HCT116 (cell line): ENCODE results near the gene COMMD6. TPM values are rescaled to one million over a fixed set of nuclear protein-coding genes. Genes with fewer than 3 reads are reported as not detected.

Experiments
- ATAC-seq: fragments of 200-7000 bp; cut with Tn5 transposase; 2 replicates; pipeline ENCODE4 v1.9.1; 2020; ENCODE audit warnings: mild to moderate bottlenecking, moderate library complexity
- BruUV-seq: library from RNA; stranded (reverse); fragments of 400-500 nt; replicated peaks from 2 replicates; lab custom pipeline; 2021; lab: Mats Ljungman, UMichigan
- CTCF ChIA-PET: fragments of 300-600 bp; sonication (Branson Sonifier 250); formaldehyde crosslinking; loops from one replicate; lab custom pipeline; 2021; ENCODE audit warnings: antibody characterized with exemption; lab: Charles Lee
- POLR2A ChIA-PET: fragments of 300-600, 350-600 bp; sonication (Branson Sonifier 250); formaldehyde crosslinking; loops from one replicate; lab custom pipeline; 2021; ENCODE audit warnings: antibody characterized with exemption; lab: Charles Lee
- RAD21 ChIA-PET, 2 experiments: fragments of 300-600 bp; sonication (Branson Sonifier 250); formaldehyde crosslinking; loops; one replicate each; lab custom pipeline; 2023; ENCODE audit warnings: low total read pairs in 2 of 2; ENCODE audit not compliant: uncharacterized antibody in 2 of 2, unreplicated experiment in 2 of 2, low non-redundant PET in 1 of 2; lab: Charles Lee
- DNase-seq: peaks from one replicate; pipeline ENCODE4 v3.0.0-alpha.2; 2010; ENCODE audit warnings: low read depth, low spot score
- H2AFZ ChIP-seq: fragments of 200-600 bp; shearing (Covaris generic), sonication (generic); 2 replicates; pipeline ENCODE4 v1.6.1; 2017; ENCODE audit warnings: low read depth, mixed run types, mixed read lengths, antibody characterized with exemption, low read length; ENCODE audit not compliant: poor library complexity, severe bottlenecking
- H3K27ac ChIP-seq: 2 replicates; pipeline ENCODE4 v1.5.1; 2012; ENCODE audit warnings: low read depth, low read length
- H3K27me3 ChIP-seq: fragments of 200-600 bp; sonication (generic); 2 replicates; pipeline ENCODE4 v1.6.1; 2016; ENCODE audit warnings: mixed run types, low read length, mixed read lengths; ENCODE audit not compliant: insufficient read depth
- H3K36me3 ChIP-seq, 2 experiments: fragments of 200-500 bp in 1 of 2; fragments of 200-600 bp in 1 of 2; sonication (Bioruptor generic) in 1 of 2; sonication (generic) in 1 of 2; 2 replicates each; pipeline versions ENCODE4 v1.5.1 to v1.6.1; 2014 to 2016; ENCODE audit warnings: low read length in 2 of 2, inconsistent platforms in 1 of 2, mixed read lengths in 1 of 2, mixed run types in 1 of 2; ENCODE audit not compliant: insufficient read depth in 2 of 2, control insufficient read depth in 1 of 2
- H3K4me1 ChIP-seq, 2 experiments: fragments of 200-600 bp in 1 of 2; sonication (generic) in 1 of 2; 2 replicates each; pipeline versions ENCODE4 v1.5.1 to v1.6.1; 2012 to 2017; ENCODE audit warnings: low read length in 2 of 2, inconsistent platforms in 1 of 2, mild to moderate bottlenecking in 1 of 2, mixed read lengths in 1 of 2, mixed run types in 1 of 2, moderate library complexity in 1 of 2; ENCODE audit not compliant: insufficient read depth in 2 of 2, control insufficient read depth in 1 of 2
- H3K4me2 ChIP-seq: fragments of 200-600 bp; sonication (generic); 2 replicates; pipeline ENCODE4 v1.6.1; 2017; ENCODE audit warnings: mixed run types, low read length, mixed read lengths
- H3K4me3 ChIP-seq, 2 experiments: fragments of 200-600 bp in 1 of 2; sonication (generic) in 1 of 2; replicated peaks in 1 of 2; 2 replicates each; pipeline ENCODE4 v1.5.1; 2011 to 2016; ENCODE audit warnings: low read length in 2 of 2, control low read depth in 1 of 2, low read depth in 1 of 2, mild to moderate bottlenecking in 1 of 2, mixed read lengths in 1 of 2, mixed run types in 1 of 2
- H3K79me2 ChIP-seq: fragments of 200-600 bp; sonication (generic); 2 replicates; pipeline ENCODE4 v1.6.1; 2017; ENCODE audit warnings: mild to moderate bottlenecking, mixed run types, low read length, moderate library complexity, mixed read lengths; ENCODE audit not compliant: insufficient read depth
- H3K9ac ChIP-seq: fragments of 200-600 bp; sonication (generic); 2 replicates; pipeline ENCODE4 v1.6.1; 2016; ENCODE audit warnings: low read length, mixed read lengths
- H3K9me2 ChIP-seq: fragments of 200-600 bp; sonication (generic), shearing (Covaris generic); 2 replicates; pipeline ENCODE4 v1.6.1; 2017; ENCODE audit warnings: mixed run types, mild to moderate bottlenecking, moderate library complexity; ENCODE audit not compliant: insufficient read depth
- H3K9me3 ChIP-seq, 2 experiments: fragments of 200-500 bp in 1 of 2; fragments of 200-600 bp in 1 of 2; sonication (Bioruptor generic) in 1 of 2; sonication (generic) in 1 of 2; 2 replicates each; pipeline ENCODE4 v1.6.1; 2014 to 2017; ENCODE audit warnings: low read length in 2 of 2, mixed read lengths in 2 of 2, inconsistent platforms in 1 of 2, low read depth in 1 of 2, mild to moderate bottlenecking in 1 of 2, mixed run types in 1 of 2, moderate library complexity in 1 of 2; ENCODE audit not compliant: control insufficient read depth in 1 of 2, insufficient read depth in 1 of 2
- H4K20me1 ChIP-seq: fragments of 200-600 bp; sonication (generic), shearing (Covaris generic); 2 replicates; pipeline ENCODE4 v1.6.1; 2017; ENCODE audit warnings: mixed run types, mild to moderate bottlenecking, moderate library complexity; ENCODE audit not compliant: insufficient read depth
- ATF3 ChIP-seq: IDR thresholded peaks from 2 replicates; pipeline ENCODE4 v1.6.1; 2012
- CBX3 ChIP-seq: IDR thresholded peaks from 2 replicates; pipeline ENCODE4 v1.6.1; 2012; ENCODE audit warnings: low read depth
- EGR1 ChIP-seq: IDR thresholded peaks from 2 replicates; pipeline ENCODE4 v1.6.1; 2012; ENCODE audit warnings: low read depth
- EZH2phosphoT487 ChIP-seq: fragments of 200-600 bp; IDR thresholded peaks from 2 replicates; pipeline ENCODE4 v1.6.1; 2018; ENCODE audit warnings: antibody characterized with exemption, borderline replicate concordance
- JUND ChIP-seq: IDR thresholded peaks from 2 replicates; pipeline ENCODE4 v1.6.1; 2012
- MAX ChIP-seq: IDR thresholded peaks from 2 replicates; pipeline ENCODE4 v1.6.1; 2012
- POLR2A ChIP-seq: IDR thresholded peaks from 2 replicates; pipeline ENCODE4 v1.7.0; 2011; ENCODE audit warnings: borderline replicate concordance; ENCODE audit not compliant: insufficient read depth, insufficient read length; ENCODE audit errors: extremely low read depth
- POLR2AphosphoS5 ChIP-seq: IDR thresholded peaks from 2 replicates; pipeline ENCODE4 v1.6.1; 2011; ENCODE audit warnings: mild to moderate bottlenecking, low read depth, low read length, moderate library complexity
- RAD21 ChIP-seq: IDR thresholded peaks from 2 replicates; pipeline ENCODE4 v1.6.1; 2012; ENCODE audit warnings: low read depth, mild to moderate bottlenecking
- REST ChIP-seq: IDR thresholded peaks from 2 replicates; pipeline ENCODE4 v1.6.1; 2012; ENCODE audit warnings: low read depth
- SIN3A ChIP-seq: IDR thresholded peaks from 2 replicates; pipeline ENCODE4 v1.6.1; 2012; ENCODE audit warnings: low read depth
- SRF ChIP-seq: IDR thresholded peaks from 2 replicates; pipeline ENCODE4 v1.6.1; 2012; ENCODE audit warnings: low read depth
- YY1 ChIP-seq: IDR thresholded peaks from 2 replicates; pipeline ENCODE4 v1.6.1; 2011; ENCODE audit warnings: low read length, low read depth, moderate library complexity, mild to moderate bottlenecking; ENCODE audit not compliant: insufficient replicate concordance; ENCODE audit errors: extremely low read depth
- ZBTB33 ChIP-seq: IDR thresholded peaks from 2 replicates; pipeline ENCODE4 v1.6.1; 2011; ENCODE audit warnings: mild to moderate bottlenecking, low read length, moderate library complexity; ENCODE audit not compliant: insufficient replicate concordance; ENCODE audit errors: extremely low read depth
- ZFX ChIP-seq: fragments of 450-650 bp; IDR thresholded peaks from 2 replicates; pipeline ENCODE4 v1.6.1; 2017
- intact Hi-C: fragments of 100-400 bp; cut with micrococcal nuclease; formaldehyde crosslinking; loops from 2 replicates; pipeline ENCODE4 v1.10.0; 2022
- total RNA-seq: library from RNA; stranded (reverse); gene quantifications from one replicate; pipeline ENCODE4 v1.2.1, GENCODE V29; 2021; ENCODE audit not compliant: unreplicated experiment

Gene COMMD6
- total RNA-seq, 1 experiment from 2014 or later: 108 TPM

- H3K4me2 ChIP-seq: no peak overlapping the region
- peaks cover 11 to 15% of the 10 kb centered on the region in 2 experiments; a peak in 3 of 4 replicates for H3K4me1 ChIP-seq
- TF ChIP-seq MAX: no peak
- TF ChIP-seq EGR1: no peak
- no peak for TF ChIP-seq JUND
- TF ChIP-seq CBX3: no peak
- TF ChIP-seq SIN3A: no peak
- TF ChIP-seq POLR2A: no peak
- no peak overlapping the region for H3K9ac ChIP-seq
- ChIA-PET RAD21 (no interaction called here), CTCF (no interaction called here), POLR2A (no interaction called here)
- no peaks in the 10 kb centered on the region for H3K27me3 ChIP-seq
- no peak overlapping the region for H2AFZ ChIP-seq
- intact Hi-C loops: no loop called here
- peaks cover 57% of the 10 kb centered on the region for H3K79me2 ChIP-seq
- H3K27ac ChIP-seq: no peak overlapping the region
- no TSS peak for BruUV-seq
- no peaks in the 10 kb centered on the region for H3K9me3 ChIP-seq
- DNase-seq (no peak), ATAC-seq (no peak)
- no peaks in the 10 kb centered on the region for H4K20me1 ChIP-seq
- no peaks in the 10 kb centered on the region for H3K36me3 ChIP-seq
- H3K4me3 ChIP-seq: no peak overlapping the region
- H3K9me2 ChIP-seq: no peaks in the 10 kb centered on the region
Measured at GRCh38 chr13:75479102-75479740, 58.4 kb downstream of the COMMD6 start.

GRCh38 chr13:75478659-75479058, 59.0 kb downstream of the COMMD6 start:
- H3K4me1 ChIP-seq: peaks cover 11 to 15% of the 10 kb centered on the region in 2 experiments; a peak in 3 of 4 replicates
- no peaks in the 10 kb centered on the region for H4K20me1 ChIP-seq
- no peak for ATAC-seq
- no peak overlapping the region for H3K27ac ChIP-seq
- RAD21 ChIA-PET: no interaction called here
- peaks cover 57% of the 10 kb centered on the region for H3K79me2 ChIP-seq
- no peaks in the 10 kb centered on the region for H3K27me3 ChIP-seq
- intact Hi-C loops: no loop called here
- no peaks in the 10 kb centered on the region for H3K9me3 ChIP-seq
- no peaks in the 10 kb centered on the region for H3K9me2 ChIP-seq
- H3K36me3 ChIP-seq: no peaks in the 10 kb centered on the region
- H3K9ac ChIP-seq: no peak overlapping the region
- H3K4me3 ChIP-seq: no peak overlapping the region
- H3K4me2 ChIP-seq: no peak overlapping the region
- no peak for DNase-seq
- BruUV-seq: no TSS peak
- no peak overlapping the region for H2AFZ ChIP-seq
- CTCF ChIA-PET: no interaction called here
- POLR2A ChIA-PET: no interaction called here
- TF ChIP-seq REST (no peak), EGR1 (no peak), EZH2phosphoT487 (no peak), YY1 (no peak), MAX (no peak), POLR2AphosphoS5 (no peak), ZBTB33 (no peak), RAD21 (no peak), JUND (no peak), SRF (no peak), ZFX (no peak), ATF3 (no peak)
